ENCODE data around the gene ZBTB20. TPM values are rescaled to one million over a fixed set of nuclear protein-coding genes. Genes with fewer than 3 reads are reported as not detected.

Gene ZBTB20
- polyA plus RNA-seq, 1 donor = 1.1 TPM

DNA sequence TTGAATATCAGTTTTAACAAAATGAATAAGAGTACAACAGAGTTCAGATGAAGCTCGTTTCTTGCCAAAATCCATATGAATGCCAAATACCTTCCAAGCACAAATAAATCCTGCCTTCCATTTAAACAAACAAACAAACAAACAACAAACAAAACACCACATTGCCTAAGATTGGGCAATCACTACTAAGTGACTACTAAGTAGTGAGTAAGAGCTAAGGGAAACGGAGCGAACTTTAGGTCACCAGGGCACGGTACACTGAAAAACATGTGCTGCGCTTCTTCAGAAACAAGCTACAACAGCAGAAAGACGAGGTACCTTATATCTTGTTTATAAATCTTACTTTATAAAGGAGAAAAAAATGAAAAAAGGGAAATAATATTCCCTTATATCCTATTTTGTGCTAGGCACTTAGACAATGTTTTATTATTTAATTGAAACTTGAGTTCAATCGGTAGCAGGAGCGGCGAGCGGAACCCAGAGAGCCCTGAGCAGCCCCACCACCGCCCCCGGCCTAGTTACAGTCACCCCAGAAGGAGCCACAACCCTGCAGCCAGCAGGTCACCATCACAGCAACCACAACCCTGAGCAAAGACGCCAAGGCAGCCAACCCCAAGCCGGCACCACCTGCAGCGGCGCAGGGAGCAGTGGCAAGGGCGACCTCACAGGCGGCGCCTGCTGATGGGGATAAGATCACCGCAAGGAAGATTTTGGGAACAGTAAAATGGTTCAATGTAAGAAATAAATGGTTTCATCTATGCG, 216.9 kb downstream of the ZBTB20 start:
- WGBS (ENCODE audit: insufficient coverage, low lambda C conversion rate) = 96% methylated on average over 5 of the region's 21 CpGs
- Histone ChIP-seq H3K27ac (ENCODE audit: low read length) (no peak overlapping the region), H3K4me1 (ENCODE audit: control insufficient read depth, insufficient read depth, low read length) (no peaks in the 10 kb centered on the region), H3K27me3 (ENCODE audit: control insufficient read depth, insufficient read depth, low read length) (no peaks in the 10 kb centered on the region), H3K4me3 (ENCODE audit: low read length) (no peak overlapping the region), H3K9me3 (ENCODE audit: control insufficient read depth, low read depth, low read length) (peaks cover 3% of the 10 kb centered on the region), H3K36me3 (ENCODE audit: control insufficient read depth, insufficient read depth, low read length) (no peaks in the 10 kb centered on the region)
- DNase-seq = no peak

DNA sequence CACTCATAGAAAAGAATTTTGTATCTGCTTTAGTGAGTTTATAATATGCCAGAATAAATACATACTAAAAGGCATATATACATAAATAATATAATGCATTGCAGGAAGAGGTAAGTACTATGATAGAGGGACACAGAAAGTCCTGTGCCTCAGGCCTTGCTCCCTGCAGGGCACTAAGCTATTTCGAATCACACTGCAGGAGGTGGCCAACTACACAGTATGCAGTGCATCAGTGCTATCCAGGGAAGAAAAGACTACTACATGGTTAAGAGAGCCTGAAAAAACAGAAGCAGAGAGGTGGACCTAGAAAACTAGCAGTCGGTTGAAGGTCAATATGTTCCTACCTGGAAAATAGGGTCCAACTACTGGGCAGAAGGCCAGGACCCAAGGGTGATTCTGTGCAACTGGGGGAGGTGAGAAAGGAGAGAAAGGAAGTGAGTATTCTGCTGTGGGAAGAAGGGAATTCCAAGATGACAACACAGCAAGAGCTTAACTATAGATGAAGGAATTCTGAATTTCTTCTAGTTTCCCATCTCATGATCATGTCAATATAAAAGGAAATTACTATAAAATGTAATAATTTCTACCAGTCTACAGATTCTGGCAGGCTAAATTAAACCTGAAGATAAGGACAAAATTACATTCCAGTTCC, 218.0 kb downstream of the ZBTB20 start:
- no CpG with 5 or more reads among the region's 2 CpGs for WGBS (ENCODE audit: insufficient coverage, low lambda C conversion rate)
- H3K36me3 ChIP-seq (ENCODE audit: control insufficient read depth, insufficient read depth, low read length) = no peaks in the 10 kb centered on the region
- H3K4me1 ChIP-seq (ENCODE audit: control insufficient read depth, insufficient read depth, low read length) = no peaks in the 10 kb centered on the region
- H3K27ac ChIP-seq (ENCODE audit: low read length) = no peak overlapping the region
- no peak overlapping the region for H3K4me3 ChIP-seq (ENCODE audit: low read length)
- peaks cover 3% of the 10 kb centered on the region for H3K9me3 ChIP-seq (ENCODE audit: control insufficient read depth, low read depth, low read length)
- DNase-seq = no peak
- H3K27me3 ChIP-seq (ENCODE audit: control insufficient read depth, insufficient read depth, low read length) = no peaks in the 10 kb centered on the region

DNA sequence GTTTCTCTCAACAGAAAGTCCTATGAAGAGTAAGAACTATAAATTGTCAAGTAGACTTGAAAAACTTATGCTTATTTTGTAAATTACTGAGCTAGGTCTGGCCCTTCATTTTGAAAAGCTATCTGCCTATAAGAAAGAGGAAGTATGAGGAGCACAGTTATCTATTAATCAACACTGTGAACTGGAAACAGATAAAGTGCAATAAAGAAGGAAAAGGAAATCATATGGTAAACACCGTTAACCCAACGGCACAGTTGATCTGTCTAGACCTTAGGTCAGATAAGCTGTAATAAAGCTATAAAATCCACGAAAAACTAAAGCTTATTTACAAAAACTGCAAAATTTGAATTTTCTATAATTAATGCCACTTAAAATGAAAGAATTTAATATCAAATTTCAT, 242.5 kb downstream of the ZBTB20 start:
- DNase-seq = peak in 1 of 2 donors; percentile 14
- Histone ChIP-seq H3K4me1 (ENCODE audit: control insufficient read depth, insufficient read depth, low read length) (peaks cover 22% of the 10 kb centered on the region), H3K9me3 (ENCODE audit: control insufficient read depth, low read depth, low read length) (peaks cover 4% of the 10 kb centered on the region), H3K27ac (ENCODE audit: low read length) (no peak overlapping the region), H3K27me3 (ENCODE audit: control insufficient read depth, insufficient read depth, low read length) (no peaks in the 10 kb centered on the region), H3K36me3 (ENCODE audit: control insufficient read depth, insufficient read depth, low read length) (no peaks in the 10 kb centered on the region), H3K4me3 (ENCODE audit: low read length) (no peak overlapping the region)
- 17% methylated on average over 1 of the region's 3 CpGs for WGBS (ENCODE audit: insufficient coverage, low lambda C conversion rate)

GRCh38 chr3:114903213-114903612, 243.9 kb downstream of the ZBTB20 start:
- Histone ChIP-seq H3K9me3 (ENCODE audit: control insufficient read depth, low read depth, low read length) (no peaks in the 10 kb centered on the region), H3K4me3 (ENCODE audit: low read length) (no peak overlapping the region), H3K4me1 (ENCODE audit: control insufficient read depth, insufficient read depth, low read length) (peaks cover 27% of the 10 kb centered on the region), H3K27me3 (ENCODE audit: control insufficient read depth, insufficient read depth, low read length) (no peaks in the 10 kb centered on the region), H3K27ac (ENCODE audit: low read length) (peak overlapping the region; percentile 17), H3K36me3 (ENCODE audit: control insufficient read depth, insufficient read depth, low read length) (no peaks in the 10 kb centered on the region)
- no CpG with 5 or more reads among the region's 1 CpG for WGBS (ENCODE audit: insufficient coverage, low lambda C conversion rate)
- DNase-seq = peak; percentile 11 to 49

DNA sequence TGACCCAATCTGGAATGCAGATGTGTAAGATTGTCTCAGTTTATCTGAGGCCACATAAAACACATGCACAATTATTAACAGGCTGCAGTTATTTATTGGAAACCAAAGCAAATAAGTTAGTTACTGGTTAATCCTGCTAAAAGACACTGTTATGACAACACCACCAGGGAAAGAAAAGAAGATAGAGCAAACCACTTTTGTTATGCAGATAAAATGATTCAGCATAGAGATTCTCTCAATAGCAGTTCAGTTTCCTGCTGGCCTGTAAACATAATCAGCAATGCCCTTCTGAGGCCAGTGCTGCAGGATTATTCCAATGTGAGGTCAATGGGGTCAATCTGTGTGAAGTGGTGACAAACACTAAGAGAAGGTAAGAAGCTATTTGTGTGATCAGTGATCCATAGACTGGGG, 244.4 kb downstream of the ZBTB20 start:
- H3K36me3 ChIP-seq (ENCODE audit: control insufficient read depth, insufficient read depth, low read length) = no peaks in the 10 kb centered on the region
- peak in 1 of 2 donors; percentile 16 for DNase-seq
- peaks cover 27% of the 10 kb centered on the region for H3K4me1 ChIP-seq (ENCODE audit: control insufficient read depth, insufficient read depth, low read length)
- no peaks in the 10 kb centered on the region for H3K9me3 ChIP-seq (ENCODE audit: control insufficient read depth, low read depth, low read length)
- H3K27me3 ChIP-seq (ENCODE audit: control insufficient read depth, insufficient read depth, low read length) = no peaks in the 10 kb centered on the region
- peak overlapping the region; percentile 17 for H3K27ac ChIP-seq (ENCODE audit: low read length)
- H3K4me3 ChIP-seq (ENCODE audit: low read length) = no peak overlapping the region

DNA sequence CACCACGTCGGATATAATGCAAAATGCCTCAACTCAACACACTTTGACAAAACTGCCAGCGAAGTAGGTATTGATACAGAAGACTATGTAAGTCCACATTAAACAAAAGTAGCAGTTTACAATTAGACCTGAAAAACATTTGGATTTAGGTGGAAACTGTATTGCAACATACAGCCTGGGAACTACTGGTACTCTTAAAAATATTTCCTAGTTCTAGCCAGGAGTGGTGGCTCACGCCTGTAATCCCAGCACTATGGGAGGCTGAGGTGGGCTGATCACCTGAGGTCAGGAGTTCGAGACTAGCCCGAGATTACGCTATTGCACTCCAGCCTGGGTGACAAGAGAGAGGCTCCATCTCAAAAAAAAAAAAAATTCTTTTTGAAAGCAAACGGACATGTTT, 246.2 kb downstream of the ZBTB20 start:
- H3K4me3 ChIP-seq (ENCODE audit: low read length) = no peak overlapping the region
- no peaks in the 10 kb centered on the region for H3K9me3 ChIP-seq (ENCODE audit: control insufficient read depth, low read depth, low read length)
- peak overlapping the region; percentile 14 for H3K27ac ChIP-seq (ENCODE audit: low read length)
- no peaks in the 10 kb centered on the region for H3K36me3 ChIP-seq (ENCODE audit: control insufficient read depth, insufficient read depth, low read length)
- no peaks in the 10 kb centered on the region for H3K27me3 ChIP-seq (ENCODE audit: control insufficient read depth, insufficient read depth, low read length)
- WGBS (ENCODE audit: insufficient coverage, low lambda C conversion rate) = no CpG with 5 or more reads among the region's 8 CpGs
- H3K4me1 ChIP-seq (ENCODE audit: control insufficient read depth, insufficient read depth, low read length) = peaks cover 27% of the 10 kb centered on the region
- no peak for DNase-seq

- Histone ChIP-seq H3K36me3 (ENCODE audit: control insufficient read depth, insufficient read depth, low read length) (no peaks in the 10 kb centered on the region), H3K27ac (ENCODE audit: low read length) (peak overlapping the region; percentile 70), H3K27me3 (ENCODE audit: control insufficient read depth, insufficient read depth, low read length) (no peaks in the 10 kb centered on the region), H3K9me3 (ENCODE audit: control insufficient read depth, low read depth, low read length) (no peaks in the 10 kb centered on the region), H3K4me3 (ENCODE audit: low read length) (no peak overlapping the region), H3K4me1 (ENCODE audit: control insufficient read depth, insufficient read depth, low read length) (peaks cover 22% of the 10 kb centered on the region)
- DNase-seq = peak; percentile 67 to 84
- WGBS (ENCODE audit: insufficient coverage, low lambda C conversion rate) = 0% methylated on average over 1 of the region's 4 CpGs
Observed at GRCh38 chr3:114899186-114899931, 247.7 kb downstream of the ZBTB20 start.

GRCh38 chr3:114896978-114897377, 250.1 kb downstream of the ZBTB20 start:
- Histone ChIP-seq H3K9me3 (ENCODE audit: control insufficient read depth, low read depth, low read length) (no peaks in the 10 kb centered on the region), H3K27ac (ENCODE audit: low read length) (no peak overlapping the region), H3K4me3 (ENCODE audit: low read length) (no peak overlapping the region), H3K36me3 (ENCODE audit: control insufficient read depth, insufficient read depth, low read length) (no peaks in the 10 kb centered on the region), H3K27me3 (ENCODE audit: control insufficient read depth, insufficient read depth, low read length) (no peaks in the 10 kb centered on the region), H3K4me1 (ENCODE audit: control insufficient read depth, insufficient read depth, low read length) (peaks cover 6% of the 10 kb centered on the region)
- WGBS (ENCODE audit: insufficient coverage, low lambda C conversion rate) = no CpG with 5 or more reads among the region's 1 CpG
- DNase-seq = no peak

- no peaks in the 10 kb centered on the region for H3K36me3 ChIP-seq (ENCODE audit: control insufficient read depth, insufficient read depth, low read length)
- no peak for DNase-seq
- H3K4me1 ChIP-seq (ENCODE audit: control insufficient read depth, insufficient read depth, low read length) = no peaks in the 10 kb centered on the region
- H3K4me3 ChIP-seq (ENCODE audit: low read length) = no peak overlapping the region
- no peaks in the 10 kb centered on the region for H3K27me3 ChIP-seq (ENCODE audit: control insufficient read depth, insufficient read depth, low read length)
- H3K27ac ChIP-seq (ENCODE audit: low read length) = no peak overlapping the region
- H3K9me3 ChIP-seq (ENCODE audit: control insufficient read depth, low read depth, low read length) = no peaks in the 10 kb centered on the region
Observed at GRCh38 chr3:114893361-114893760, 253.7 kb downstream of the ZBTB20 start.

DNA sequence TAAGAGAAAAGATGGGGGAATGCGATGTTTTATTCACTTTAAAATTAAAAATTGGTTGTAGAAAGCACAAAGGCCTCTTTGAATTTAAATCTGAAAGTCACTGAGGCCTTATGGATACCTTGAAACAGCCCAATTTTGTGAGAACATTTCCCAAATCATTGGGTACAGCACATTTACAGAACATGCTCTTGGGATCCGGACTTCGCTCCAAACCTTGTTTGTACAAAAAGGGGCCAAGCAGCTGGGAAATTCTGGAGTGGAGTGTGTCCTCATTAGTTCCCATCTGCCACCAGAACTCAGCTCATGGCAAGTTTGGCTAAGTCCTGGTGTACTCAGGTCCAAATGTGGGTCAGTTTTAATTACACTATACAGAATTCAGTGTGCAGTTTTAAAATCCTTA, 254.2 kb downstream of the ZBTB20 start:
- 100% methylated on average over 1 of the region's 3 CpGs for WGBS (ENCODE audit: insufficient coverage, low lambda C conversion rate)
- no peaks in the 10 kb centered on the region for H3K4me1 ChIP-seq (ENCODE audit: control insufficient read depth, insufficient read depth, low read length)
- H3K27ac ChIP-seq (ENCODE audit: low read length) = no peak overlapping the region
- no peak overlapping the region for H3K4me3 ChIP-seq (ENCODE audit: low read length)
- H3K36me3 ChIP-seq (ENCODE audit: control insufficient read depth, insufficient read depth, low read length) = no peaks in the 10 kb centered on the region
- DNase-seq = no peak
- no peaks in the 10 kb centered on the region for H3K9me3 ChIP-seq (ENCODE audit: control insufficient read depth, low read depth, low read length)
- H3K27me3 ChIP-seq (ENCODE audit: control insufficient read depth, insufficient read depth, low read length) = no peaks in the 10 kb centered on the region
